ENCODE results near the gene MAPK9. TPM values are rescaled to one million over a fixed set of nuclear protein-coding genes. Genes with fewer than 3 reads are reported as not detected.
A peak's percentile ranks its signal among the peaks of the same experiment; 100 is the strongest.

Gene MAPK9
- total RNA-seq, 1 experiment from 2014 or later = 38.6 TPM

- Histone ChIP-seq H3K56ac (ENCODE audit: insufficient read length, low read depth, low read length) (no peak overlapping the region), H2BK12ac (ENCODE audit: insufficient read length, low read depth, low read length) (no peak overlapping the region), H3K9ac (ENCODE audit: extremely low read depth, insufficient read length, low read length) (no peak overlapping the region), H3K23me2 (ENCODE audit: insufficient read length, low read depth, low read length, poor library complexity, severe bottlenecking) (no peaks in the 10 kb centered on the region), H4K8ac (replicated peaks; ENCODE audit: insufficient read length, low read depth, low read length) (no peak overlapping the region), H4K5ac (ENCODE audit: insufficient read length, low read depth, low read length) (no peak overlapping the region), H4K91ac (ENCODE audit: insufficient read length, low read depth, low read length) (no peak overlapping the region), H3K14ac (ENCODE audit: insufficient read depth, low read length) (no peak overlapping the region), H3K27me3 (ENCODE audit: insufficient read depth, low read length) (no peaks in the 10 kb centered on the region), H2AK5ac (ENCODE audit: insufficient read length, low read length) (no peak overlapping the region), H3K9me3 (ENCODE audit: control insufficient read depth, low read depth, low read length) (no peaks in the 10 kb centered on the region), H2BK120ac (ENCODE audit: low read depth, low read length, poor library complexity, severe bottlenecking) (no peak overlapping the region), H3K4me2 (ENCODE audit: insufficient read depth, insufficient read length, low read length) (no peak overlapping the region), H3T11ph (ENCODE audit: low read length) (no peak overlapping the region), H3K23ac (ENCODE audit: insufficient read length, low read depth, low read length) (no peak overlapping the region), H2BK5ac (ENCODE audit: insufficient read length, low read length) (no peak overlapping the region), H3K18ac (ENCODE audit: insufficient read length, low read depth, low read length) (no peak overlapping the region), H3K79me1 (ENCODE audit: insufficient read depth, low read depth, low read length, poor library complexity, severe bottlenecking) (no peaks in the 10 kb centered on the region), H3K4me1 (ENCODE audit: insufficient read depth, low read length) (peaks cover 7% of the 10 kb centered on the region), H3K27ac (ENCODE audit: insufficient read length, low read depth, low read length) (no peak overlapping the region), H2AFZ (ENCODE audit: low read length) (no peak overlapping the region), H3K4ac (ENCODE audit: low read depth, low read length) (no peak overlapping the region), H3K79me2 (ENCODE audit: insufficient read depth, low read length) (no peaks in the 10 kb centered on the region; the same call in 1 of the 2 replicates), H4K20me1 (ENCODE audit: control insufficient read depth, insufficient read depth, insufficient read length) (no peaks in the 10 kb centered on the region), H2BK20ac (ENCODE audit: low read depth, low read length, poor library complexity, severe bottlenecking) (no peak overlapping the region), H2BK15ac (ENCODE audit: low read depth, low read length) (no peak overlapping the region)
- DNase-seq = no peak
- no CpG with 5 or more reads among the region's 7 CpGs for WGBS (ENCODE audit: extremely low coverage, insufficient read length, low lambda C conversion rate)
- Mint-ChIP-seq H3K9me3 (peaks cover 3 to 7% of the 10 kb centered on the region in 2 experiments; a peak in 3 of 5 replicates), H3K4me3 (no peak overlapping the region), H3K36me3 (ENCODE audit: insufficient read depth in 1 of 3, low read depth in 3 of 3) (peaks cover 76 to 86% (median 85%) of the 10 kb centered on the region in 3 experiments), H3K27me3 (ENCODE audit: low read depth) (no peaks in the 10 kb centered on the region), H3K27ac (peak overlapping the region in 2 of 3 experiments; percentile 65 to 94; a peak in 4 of 7 replicates), H3K4me1 (peaks cover 22 to 28% of the 10 kb centered on the region in 2 experiments)
- TF ChIP-seq, protein P1, sequence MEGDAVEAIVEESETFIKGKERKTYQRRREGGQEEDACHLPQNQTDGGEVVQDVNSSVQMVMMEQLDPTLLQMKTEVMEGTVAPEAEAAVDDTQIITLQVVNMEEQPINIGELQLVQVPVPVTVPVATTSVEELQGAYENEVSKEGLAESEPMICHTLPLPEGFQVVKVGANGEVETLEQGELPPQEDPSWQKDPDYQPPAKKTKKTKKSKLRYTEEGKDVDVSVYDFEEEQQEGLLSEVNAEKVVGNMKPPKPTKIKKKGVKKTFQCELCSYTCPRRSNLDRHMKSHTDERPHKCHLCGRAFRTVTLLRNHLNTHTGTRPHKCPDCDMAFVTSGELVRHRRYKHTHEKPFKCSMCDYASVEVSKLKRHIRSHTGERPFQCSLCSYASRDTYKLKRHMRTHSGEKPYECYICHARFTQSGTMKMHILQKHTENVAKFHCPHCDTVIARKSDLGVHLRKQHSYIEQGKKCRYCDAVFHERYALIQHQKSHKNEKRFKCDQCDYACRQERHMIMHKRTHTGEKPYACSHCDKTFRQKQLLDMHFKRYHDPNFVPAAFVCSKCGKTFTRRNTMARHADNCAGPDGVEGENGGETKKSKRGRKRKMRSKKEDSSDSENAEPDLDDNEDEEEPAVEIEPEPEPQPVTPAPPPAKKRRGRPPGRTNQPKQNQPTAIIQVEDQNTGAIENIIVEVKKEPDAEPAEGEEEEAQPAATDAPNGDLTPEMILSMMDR (conservative IDR thresholded peaks at IDR 0.05) = no peak
Observed at GRCh38 chr5:180329138-180329435, 37.2 kb upstream of the MAPK9 start.

Data from H9 (cell line).